ENCODE measurements around the gene EFNA5. TPM values are rescaled to one million over a fixed set of nuclear protein-coding genes. Genes with fewer than 3 reads are reported as not detected.
"Not testable (repeated sequence)": the region's sequence is repeated elsewhere in the genome, so short reads cannot be mapped to it uniquely, and the experiment has no call there.

Gene EFNA5
- polyA plus RNA-seq, 6 donors from 2014 or later, result not detected

GRCh38 chr5:107456281-107456715, 214.4 kb downstream of the EFNA5 start:
- Mint-ChIP-seq H3K4me3 (no peak overlapping the region), H3K36me3 (no peaks in the 10 kb centered on the region), H3K27ac (no peak overlapping the region), H3K9me3 (peaks cover 0 to 3% (median 0%) of the 10 kb centered on the region in 7 donors), H3K4me1 (no peaks in the 10 kb centered on the region), H3K27me3 (no peaks in the 10 kb centered on the region)
- ATAC-seq (ENCODE audit: low read depth in 2 of 2) (no peak), DNase-seq (no peak)

- peaks cover 0 to 3% (median 0%) of the 10 kb centered on the region in 7 donors for H3K9me3 Mint-ChIP-seq
- no peaks in the 10 kb centered on the region for H3K36me3 Mint-ChIP-seq
- no peak for ATAC-seq (ENCODE audit: low read depth in 2 of 2)
- no peaks in the 10 kb centered on the region for H3K27me3 Mint-ChIP-seq
- H3K4me1 Mint-ChIP-seq, result no peaks in the 10 kb centered on the region
- DNase-seq, result no peak
- H3K4me3 Mint-ChIP-seq, result no peak overlapping the region
- no peak overlapping the region for H3K27ac Mint-ChIP-seq
Measured at GRCh38 chr5:107455111-107455544, 215.6 kb downstream of the EFNA5 start.

DNA sequence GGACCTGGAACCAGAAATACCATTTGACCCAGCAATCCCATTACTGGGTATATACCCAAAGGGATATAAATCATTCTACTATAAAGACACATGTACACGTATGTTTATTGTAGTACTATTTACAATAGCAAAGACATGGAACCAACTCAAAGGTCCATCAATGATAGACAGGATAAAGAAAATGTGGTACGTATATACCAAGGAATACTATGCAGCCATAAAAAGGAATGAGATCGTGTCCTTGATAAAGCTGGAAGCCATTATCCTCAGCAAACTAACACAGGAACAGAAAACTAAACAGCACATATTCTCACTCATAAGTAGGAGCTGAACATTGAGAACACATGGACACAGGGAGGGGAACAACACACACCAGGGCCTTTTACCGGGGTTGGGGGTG, 218.9 kb downstream of the EFNA5 start:
- H3K9me3 Mint-ChIP-seq; H3K4me3 Mint-ChIP-seq; ATAC-seq (ENCODE audit: low read depth in 2 of 2); H3K36me3 Mint-ChIP-seq; H3K27ac Mint-ChIP-seq; DNase-seq; H3K27me3 Mint-ChIP-seq; H3K4me1 Mint-ChIP-seq: not testable (repeated sequence)

DNA sequence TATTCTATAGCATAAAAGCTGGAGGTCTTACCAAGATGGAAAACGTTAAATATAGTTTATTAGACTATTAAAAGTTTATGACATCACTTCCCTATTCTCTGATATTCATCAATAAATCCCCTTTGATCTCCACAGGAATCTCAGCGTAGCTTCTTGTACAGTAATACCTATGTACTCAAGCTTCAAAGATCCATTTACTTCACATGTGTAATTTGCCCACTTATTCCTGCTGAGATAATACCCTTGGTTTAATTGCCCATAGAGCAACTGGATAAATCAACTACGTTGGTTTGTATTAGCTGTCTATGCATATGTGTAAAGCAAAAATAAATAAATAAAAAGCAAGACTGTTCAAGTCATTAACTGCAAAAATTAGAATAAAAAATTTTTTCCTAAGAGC, 219.7 kb downstream of the EFNA5 start:
- Mint-ChIP-seq H3K9me3 (peaks cover 0 to 6% (median 0%) of the 10 kb centered on the region in 7 donors), H3K4me3 (no peak overlapping the region), H3K27ac (no peak overlapping the region), H3K4me1 (no peaks in the 10 kb centered on the region), H3K36me3 (no peaks in the 10 kb centered on the region), H3K27me3 (peaks cover 0 to 9% (median 9%) of the 10 kb centered on the region in 3 donors)
- ATAC-seq (ENCODE audit: low read depth in 2 of 2) (no peak), DNase-seq (no peak)

DNA sequence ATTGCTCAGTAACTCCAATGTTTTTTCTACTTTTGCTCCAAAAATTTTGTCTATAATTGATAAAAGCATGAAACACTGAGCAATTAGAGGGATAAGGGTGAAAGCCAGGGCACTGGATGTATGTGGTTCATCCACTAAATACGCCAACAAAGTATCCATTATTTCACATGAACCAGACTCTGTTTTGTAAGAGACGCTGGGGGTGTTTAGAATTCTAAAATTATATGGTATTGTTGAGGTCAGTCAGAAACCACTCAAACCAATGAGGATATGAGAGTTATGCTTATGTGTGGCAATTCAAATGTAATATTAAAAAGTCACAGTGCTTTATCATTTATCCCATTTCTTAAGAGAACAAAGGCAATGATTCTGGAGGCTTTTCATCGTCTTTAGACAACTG, 220.2 kb downstream of the EFNA5 start:
- DNase-seq, result no peak
- Mint-ChIP-seq H3K27ac (no peak overlapping the region), H3K4me1 (no peaks in the 10 kb centered on the region), H3K27me3 (peaks cover 0 to 12% (median 9%) of the 10 kb centered on the region in 3 donors), H3K4me3 (no peak overlapping the region), H3K9me3 (peaks cover 0 to 6% (median 0%) of the 10 kb centered on the region in 7 donors), H3K36me3 (no peaks in the 10 kb centered on the region)
- no peak for ATAC-seq (ENCODE audit: low read depth in 2 of 2)

DNA sequence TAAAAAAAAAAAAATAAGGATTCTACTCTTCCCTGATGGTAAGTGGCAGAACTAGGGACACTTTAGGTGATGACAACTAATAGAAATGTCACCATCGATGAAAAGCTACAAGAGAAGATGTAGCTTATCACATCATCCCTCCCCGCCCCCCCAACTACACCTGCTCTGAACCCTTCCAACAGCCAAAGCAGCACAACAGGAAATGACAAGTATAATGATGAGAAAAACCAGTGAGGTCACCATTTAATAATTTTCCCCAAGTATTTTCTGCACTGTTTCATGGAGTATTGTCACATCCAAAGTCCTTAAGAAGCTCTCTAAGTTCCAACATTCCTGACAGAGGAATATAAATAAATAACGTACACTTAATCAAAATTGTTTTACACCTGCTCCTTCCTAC, 221.4 kb downstream of the EFNA5 start:
- Mint-ChIP-seq H3K4me3 (no peak overlapping the region), H3K9me3 (peaks cover 0 to 6% (median 0%) of the 10 kb centered on the region in 7 donors), H3K27ac (no peak overlapping the region), H3K4me1 (no peaks in the 10 kb centered on the region), H3K36me3 (no peaks in the 10 kb centered on the region), H3K27me3 (peaks cover 0 to 12% (median 9%) of the 10 kb centered on the region in 3 donors)
- ATAC-seq (ENCODE audit: low read depth in 2 of 2), result no peak
- DNase-seq, result no peak

DNA sequence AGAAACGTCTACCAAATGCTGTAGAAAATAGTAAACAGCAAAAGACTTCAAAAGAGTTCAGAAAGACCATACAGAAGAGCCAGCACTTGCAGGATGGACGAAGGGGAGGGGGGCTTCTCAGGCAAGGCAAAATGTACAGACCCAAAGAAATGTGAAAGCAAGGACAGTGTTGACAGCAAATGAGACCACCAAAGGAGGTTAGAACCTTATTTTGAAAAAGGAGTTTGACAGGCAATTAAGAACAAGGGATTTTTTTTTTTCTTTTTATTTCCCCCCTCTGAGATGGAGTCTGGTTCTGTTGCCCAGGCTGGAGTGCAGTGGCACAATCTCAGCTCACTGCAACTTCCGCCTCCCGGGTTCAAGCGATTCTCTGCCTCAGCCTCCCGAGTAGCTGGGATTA, 223.2 kb downstream of the EFNA5 start:
- no peak overlapping the region for H3K4me3 Mint-ChIP-seq
- no peak overlapping the region for H3K27ac Mint-ChIP-seq
- H3K4me1 Mint-ChIP-seq, result no peaks in the 10 kb centered on the region
- no peaks in the 10 kb centered on the region for H3K36me3 Mint-ChIP-seq
- peaks cover 0 to 12% (median 9%) of the 10 kb centered on the region in 3 donors for H3K27me3 Mint-ChIP-seq
- no peak for DNase-seq
- H3K9me3 Mint-ChIP-seq, result peaks cover 0 to 6% (median 0%) of the 10 kb centered on the region in 7 donors
- no peak for ATAC-seq (ENCODE audit: low read depth in 2 of 2)

DNA sequence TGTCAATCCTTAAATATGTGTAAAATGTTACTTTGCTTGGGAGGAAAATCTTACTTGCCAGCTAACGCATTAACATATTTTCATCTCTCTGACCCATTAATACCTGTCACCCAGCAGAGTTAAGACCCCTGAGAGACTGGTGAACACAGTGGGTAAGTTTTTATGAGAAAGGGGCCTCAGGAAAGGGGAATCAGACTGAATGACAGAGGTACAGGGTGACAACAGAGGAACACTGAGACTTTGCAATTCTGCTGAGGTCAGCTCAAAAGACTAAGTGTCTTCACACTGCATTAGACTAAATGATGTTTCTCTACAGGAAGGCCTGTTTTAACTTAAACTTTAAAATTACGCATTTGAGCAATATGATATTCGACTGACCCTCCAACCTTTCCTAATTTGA, 223.8 kb downstream of the EFNA5 start:
- Mint-ChIP-seq H3K9me3 (peaks cover 0 to 6% (median 0%) of the 10 kb centered on the region in 7 donors), H3K36me3 (no peaks in the 10 kb centered on the region), H3K4me3 (no peak overlapping the region), H3K27ac (no peak overlapping the region), H3K27me3 (peaks cover 0 to 12% (median 9%) of the 10 kb centered on the region in 3 donors), H3K4me1 (no peaks in the 10 kb centered on the region)
- no peak for ATAC-seq (ENCODE audit: low read depth in 2 of 2)
- DNase-seq, result no peak

GRCh38 chr5:107444300-107444699, 226.4 kb downstream of the EFNA5 start:
- Mint-ChIP-seq H3K27me3 (peaks cover 0 to 12% (median 9%) of the 10 kb centered on the region in 3 donors), H3K27ac (no peak overlapping the region), H3K9me3 (peaks cover 0 to 11% (median 2%) of the 10 kb centered on the region in 7 donors), H3K4me1 (no peaks in the 10 kb centered on the region), H3K4me3 (no peak overlapping the region), H3K36me3 (no peaks in the 10 kb centered on the region)
- ATAC-seq (ENCODE audit: low read depth in 2 of 2) (no peak), DNase-seq (no peak)

DNA sequence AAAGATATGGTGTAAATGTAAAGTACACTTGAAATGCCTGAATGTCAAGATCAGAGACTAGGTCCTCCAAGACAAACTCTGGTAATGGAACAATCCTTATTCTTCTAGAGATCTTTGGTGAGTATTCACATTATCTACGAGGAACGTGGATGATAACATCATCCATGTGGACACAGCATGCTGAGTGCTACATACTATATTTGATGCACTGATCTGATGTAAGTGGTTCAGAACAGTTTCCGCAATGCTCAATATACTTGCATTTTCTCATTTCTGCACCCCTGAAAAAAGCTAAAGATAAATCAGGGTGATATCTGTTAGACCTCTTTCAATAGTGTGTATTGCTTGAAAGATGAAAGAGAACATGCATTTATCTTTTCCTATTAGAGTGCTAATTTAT, 226.8 kb downstream of the EFNA5 start:
- H3K4me3 Mint-ChIP-seq, result no peak overlapping the region
- no peak overlapping the region for H3K27ac Mint-ChIP-seq
- H3K27me3 Mint-ChIP-seq, result peaks cover 0 to 12% (median 9%) of the 10 kb centered on the region in 3 donors
- peaks cover 0 to 15% (median 5%) of the 10 kb centered on the region in 7 donors for H3K9me3 Mint-ChIP-seq
- ATAC-seq (ENCODE audit: low read depth in 2 of 2), result no peak
- no peak for DNase-seq
- H3K4me1 Mint-ChIP-seq, result no peaks in the 10 kb centered on the region
- no peaks in the 10 kb centered on the region for H3K36me3 Mint-ChIP-seq

DNA sequence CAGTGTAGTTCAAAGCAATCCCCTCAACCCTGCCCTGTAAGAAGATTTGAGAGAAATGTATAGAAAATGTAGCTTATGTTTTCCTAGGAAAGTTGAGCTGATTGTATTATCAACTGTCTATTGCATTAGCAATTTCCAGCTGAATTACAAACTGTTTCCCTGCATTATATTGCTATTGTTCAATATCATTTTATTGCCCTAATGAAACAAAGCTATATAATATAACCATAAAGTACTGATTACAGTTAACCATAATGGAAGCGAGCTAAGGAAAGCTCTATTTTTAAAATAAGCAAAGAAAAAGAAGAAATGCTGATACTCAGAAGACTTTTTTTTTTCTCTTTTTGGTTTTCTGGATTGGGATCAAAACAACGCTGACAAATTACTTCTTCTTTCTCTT, 228.3 kb downstream of the EFNA5 start:
- H3K27me3 Mint-ChIP-seq, result peaks cover 0 to 9% (median 6%) of the 10 kb centered on the region in 3 donors
- H3K4me1 Mint-ChIP-seq, result no peaks in the 10 kb centered on the region
- no peaks in the 10 kb centered on the region for H3K36me3 Mint-ChIP-seq
- H3K4me3 Mint-ChIP-seq, result no peak overlapping the region
- peaks cover 0 to 22% (median 6%) of the 10 kb centered on the region in 7 donors for H3K9me3 Mint-ChIP-seq
- ATAC-seq (ENCODE audit: low read depth in 2 of 2) (no peak), DNase-seq (no peak)
- H3K27ac Mint-ChIP-seq, result peak overlapping the region in 1 of 6 donors; percentile 64

GRCh38 chr5:107439832-107440231, 230.9 kb downstream of the EFNA5 start:
- Mint-ChIP-seq H3K9me3 (peaks cover 0 to 22% (median 6%) of the 10 kb centered on the region in 7 donors), H3K4me3 (no peak overlapping the region), H3K4me1 (no peaks in the 10 kb centered on the region), H3K27me3 (no peaks in the 10 kb centered on the region), H3K36me3 (no peaks in the 10 kb centered on the region), H3K27ac (no peak overlapping the region)
- ATAC-seq (ENCODE audit: low read depth in 2 of 2) (no peak), DNase-seq (no peak)

- DNase-seq (no peak), ATAC-seq (ENCODE audit: low read depth in 2 of 2) (no peak)
- no peaks in the 10 kb centered on the region for H3K27me3 Mint-ChIP-seq
- no peak overlapping the region for H3K4me3 Mint-ChIP-seq
- no peak overlapping the region for H3K27ac Mint-ChIP-seq
- H3K9me3 Mint-ChIP-seq, result peaks cover 0 to 22% (median 6%) of the 10 kb centered on the region in 7 donors
- H3K36me3 Mint-ChIP-seq, result no peaks in the 10 kb centered on the region
- H3K4me1 Mint-ChIP-seq, result no peaks in the 10 kb centered on the region
Measured at GRCh38 chr5:107437986-107438510, 232.7 kb downstream of the EFNA5 start.

DNA sequence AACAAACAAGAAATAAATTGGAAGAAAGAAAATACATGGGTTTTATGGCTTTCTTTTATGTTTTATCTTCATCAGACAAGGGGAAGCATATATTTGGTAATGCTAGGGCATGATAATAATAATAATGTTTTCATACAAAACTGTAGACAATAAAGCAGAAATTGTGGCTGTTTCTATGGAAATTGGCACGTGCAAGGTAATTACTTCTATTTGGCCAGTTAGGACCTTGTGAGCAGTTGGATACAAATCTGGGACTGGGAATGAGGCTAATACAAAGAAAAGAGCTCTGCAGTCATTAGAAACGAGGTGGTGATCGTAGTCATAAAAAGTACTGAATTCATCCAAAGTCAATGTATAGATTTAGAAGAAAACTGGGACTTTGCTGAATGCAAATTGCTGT, 233.6 kb downstream of the EFNA5 start:
- Mint-ChIP-seq H3K4me1 (no peaks in the 10 kb centered on the region), H3K27ac (no peak overlapping the region), H3K9me3 (peaks cover 0 to 22% (median 6%) of the 10 kb centered on the region in 7 donors), H3K4me3 (no peak overlapping the region), H3K27me3 (no peaks in the 10 kb centered on the region), H3K36me3 (no peaks in the 10 kb centered on the region)
- DNase-seq, result no peak
- no peak for ATAC-seq (ENCODE audit: low read depth in 2 of 2)

GRCh38 chr5:107436201-107436600, 234.5 kb downstream of the EFNA5 start:
- Mint-ChIP-seq H3K27ac (no peak overlapping the region), H3K4me3 (no peak overlapping the region), H3K36me3 (no peaks in the 10 kb centered on the region), H3K4me1 (no peaks in the 10 kb centered on the region), H3K9me3 (peaks cover 0 to 22% (median 6%) of the 10 kb centered on the region in 7 donors), H3K27me3 (no peaks in the 10 kb centered on the region)
- ATAC-seq (ENCODE audit: low read depth in 2 of 2) (no peak), DNase-seq (no peak)

Measured in naive B cell (primary cell).